HG02759 (cell line): ENCODE results near the gene DBN1.

Experiments
- ATAC-seq: cut with Tn5 transposase; IDR thresholded peaks from one replicate; pipeline ENCODE4 v1.9.1; 2021; ENCODE audit warnings: mild to moderate bottlenecking, moderate library complexity; ENCODE audit not compliant: unreplicated experiment

The DBN1 gene

DNA sequence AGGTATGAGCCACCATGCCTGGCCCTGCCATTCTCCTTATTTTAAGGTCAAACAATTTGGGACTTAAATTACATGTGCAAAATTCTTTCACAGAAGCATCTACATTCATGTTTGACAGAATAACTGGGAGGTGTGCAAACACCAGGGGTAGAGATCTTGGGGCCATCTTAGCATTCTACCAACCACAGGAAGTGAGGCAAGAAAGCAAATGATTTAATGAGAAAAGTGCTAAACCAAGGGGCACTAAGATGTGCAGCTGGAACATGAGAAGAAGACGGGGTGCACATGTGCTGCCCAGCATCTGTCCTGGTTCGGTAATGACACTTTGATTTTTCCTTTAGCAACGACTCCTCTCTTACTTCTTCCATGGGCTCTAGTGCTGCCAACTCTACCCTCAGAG lies 62.9 kb downstream of the DBN1 start:
- no peak for ATAC-seq

- ATAC-seq: no peak
Observed at GRCh38 chr5:177409043-177409801, 64.2 kb downstream of the DBN1 start, which contains the start of gene F12. TSS of gene F12 (minus strand) at chr5:177409564. CDS start at chr5:177409527, 37 bp downstream.
